ENCODE data around the gene NSMF. TPM values are rescaled to one million over a fixed set of nuclear protein-coding genes. Genes with fewer than 3 reads are reported as not detected.

The NSMF gene, protein sequence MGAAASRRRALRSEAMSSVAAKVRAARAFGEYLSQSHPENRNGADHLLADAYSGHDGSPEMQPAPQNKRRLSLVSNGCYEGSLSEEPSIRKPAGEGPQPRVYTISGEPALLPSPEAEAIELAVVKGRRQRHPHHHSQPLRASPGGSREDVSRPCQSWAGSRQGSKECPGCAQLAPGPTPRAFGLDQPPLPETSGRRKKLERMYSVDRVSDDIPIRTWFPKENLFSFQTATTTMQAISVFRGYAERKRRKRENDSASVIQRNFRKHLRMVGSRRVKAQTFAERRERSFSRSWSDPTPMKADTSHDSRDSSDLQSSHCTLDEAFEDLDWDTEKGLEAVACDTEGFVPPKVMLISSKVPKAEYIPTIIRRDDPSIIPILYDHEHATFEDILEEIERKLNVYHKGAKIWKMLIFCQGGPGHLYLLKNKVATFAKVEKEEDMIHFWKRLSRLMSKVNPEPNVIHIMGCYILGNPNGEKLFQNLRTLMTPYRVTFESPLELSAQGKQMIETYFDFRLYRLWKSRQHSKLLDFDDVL
- 23.7 TPM for total RNA-seq

DNA sequence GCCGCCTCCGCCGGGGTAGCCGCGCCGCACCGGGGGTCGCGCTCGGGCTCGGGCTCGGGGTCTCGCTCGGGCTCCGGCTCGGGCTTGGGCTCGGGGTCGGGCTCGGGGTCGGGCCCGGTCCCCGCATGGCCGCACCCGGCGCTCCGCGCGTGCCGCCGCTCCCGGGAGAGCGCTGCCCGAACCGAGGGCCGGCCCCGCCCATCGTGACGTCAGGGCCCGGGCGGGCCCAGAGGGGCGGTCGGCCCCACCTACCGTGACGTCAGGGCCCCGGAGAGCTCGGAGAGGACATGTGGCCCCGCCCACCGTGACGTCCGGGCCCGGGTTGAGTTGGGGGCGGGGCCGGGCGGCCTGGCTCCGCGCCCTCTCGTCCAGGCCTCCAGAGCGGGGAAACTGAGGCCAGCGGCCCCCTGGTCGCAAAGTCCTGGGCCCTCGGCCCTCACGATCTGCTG, at the start of gene NSMF:
Gene NSMF, minus strand, starts transcription at position 183 of the 449 bp plus-strand sequence. CDS start 232 bp downstream, outside the sequence.
- no peaks in the 10 kb centered on the region for H3K9me3 ChIP-seq (ENCODE audit: low read depth, low read length)
- H3K27me3 ChIP-seq (ENCODE audit: insufficient read depth, low read length) = no peaks in the 10 kb centered on the region
- peak within 1 kb of the TSS; percentile 42 for H3K4me3 ChIP-seq (ENCODE audit: low read length)
- peaks cover 60% of the 10 kb centered on the region for H3K4me1 ChIP-seq (ENCODE audit: insufficient read depth, low read length)

DNA sequence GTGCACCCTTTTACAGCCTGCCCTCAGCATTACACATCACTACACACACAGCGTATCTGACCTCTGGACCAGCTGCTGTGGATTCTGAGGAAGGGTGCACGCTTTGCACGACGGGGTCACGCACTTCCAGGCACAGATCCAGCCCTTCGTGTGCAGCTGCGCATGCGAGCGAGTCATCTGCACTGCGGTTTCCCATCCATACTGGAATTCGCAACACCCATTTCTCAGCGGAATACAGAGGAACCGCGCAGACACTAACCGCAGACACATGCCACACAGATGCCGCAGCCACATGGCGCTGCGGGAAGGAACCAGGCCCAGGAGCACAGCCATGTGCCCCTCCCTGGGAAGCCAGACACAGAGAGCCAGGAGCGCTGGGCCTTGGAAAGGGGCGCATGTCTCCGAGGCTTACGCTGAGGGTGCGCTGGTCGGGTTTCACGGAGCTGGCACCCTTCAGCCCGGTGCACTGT, 47.6 kb upstream of the NSMF start:
- H3K4me1 ChIP-seq (ENCODE audit: insufficient read depth, low read length) = no peaks in the 10 kb centered on the region
- H3K9me3 ChIP-seq (ENCODE audit: low read depth, low read length) = no peaks in the 10 kb centered on the region
- H3K27me3 ChIP-seq (ENCODE audit: insufficient read depth, low read length) = no peaks in the 10 kb centered on the region
- H3K4me3 ChIP-seq (ENCODE audit: low read length) = no peak overlapping the region

DNA sequence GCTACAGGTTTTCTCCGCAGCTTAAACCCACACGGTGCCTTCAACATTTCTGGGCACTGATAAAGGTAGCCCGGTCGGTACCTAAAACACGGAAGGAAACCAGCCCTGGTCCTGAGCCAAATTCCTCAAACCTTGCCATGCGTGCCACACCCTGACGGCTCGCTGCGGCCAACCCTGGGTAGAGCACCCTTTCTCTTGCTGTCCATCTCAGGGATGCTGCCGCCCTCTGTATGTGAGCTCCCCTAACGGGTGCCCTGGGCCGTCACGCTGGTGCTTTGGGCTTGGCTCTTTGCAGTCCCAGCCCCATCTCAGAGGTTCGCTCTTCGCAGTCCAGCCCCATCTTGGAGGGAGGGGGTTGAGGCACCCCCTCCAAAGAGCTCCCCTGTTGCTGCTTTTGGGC, 47.1 kb upstream of the NSMF start:
- Histone ChIP-seq H3K27me3 (ENCODE audit: insufficient read depth, low read length) (no peaks in the 10 kb centered on the region), H3K4me1 (ENCODE audit: insufficient read depth, low read length) (no peaks in the 10 kb centered on the region), H3K4me3 (ENCODE audit: low read length) (no peak overlapping the region), H3K9me3 (ENCODE audit: low read depth, low read length) (no peaks in the 10 kb centered on the region)

DNA sequence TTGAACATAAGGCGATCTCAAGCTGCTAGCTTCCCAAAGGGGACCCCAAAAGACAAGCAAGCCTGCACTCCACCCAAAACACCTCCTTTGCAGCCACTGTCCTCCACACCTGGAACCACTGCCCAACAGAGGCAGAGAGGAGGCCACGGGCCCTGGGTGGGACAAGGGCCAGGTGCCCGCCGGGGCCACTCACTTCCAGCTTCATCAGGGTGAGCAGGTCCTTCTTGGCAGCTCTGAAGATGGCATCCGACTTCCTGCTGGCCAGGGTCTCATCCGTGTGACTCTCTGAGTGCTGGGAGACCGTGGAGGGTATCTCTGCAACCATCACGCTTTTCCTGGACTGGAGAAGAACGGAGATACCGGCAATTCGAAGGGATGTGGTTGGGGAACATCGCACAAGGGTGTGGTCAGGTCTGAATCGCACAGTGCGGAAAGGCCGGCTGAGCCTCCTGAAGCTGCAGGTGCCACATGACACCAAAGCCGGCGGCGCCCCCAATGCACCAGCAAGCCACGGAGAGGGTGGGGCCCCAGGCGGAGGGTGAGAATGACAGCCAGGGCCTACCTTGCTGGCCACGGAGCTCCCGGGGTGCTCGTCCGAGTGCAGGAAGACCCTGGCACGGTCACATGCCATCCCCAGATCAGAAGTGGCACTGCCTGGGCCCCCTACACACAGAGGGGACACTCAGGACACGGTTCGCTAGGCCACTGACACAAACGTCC, 46.4 kb upstream of the NSMF start:
- Histone ChIP-seq H3K4me3 (ENCODE audit: low read length) (no peak overlapping the region), H3K27me3 (ENCODE audit: insufficient read depth, low read length) (no peaks in the 10 kb centered on the region), H3K9me3 (ENCODE audit: low read depth, low read length) (no peaks in the 10 kb centered on the region), H3K4me1 (ENCODE audit: insufficient read depth, low read length) (no peaks in the 10 kb centered on the region)

DNA sequence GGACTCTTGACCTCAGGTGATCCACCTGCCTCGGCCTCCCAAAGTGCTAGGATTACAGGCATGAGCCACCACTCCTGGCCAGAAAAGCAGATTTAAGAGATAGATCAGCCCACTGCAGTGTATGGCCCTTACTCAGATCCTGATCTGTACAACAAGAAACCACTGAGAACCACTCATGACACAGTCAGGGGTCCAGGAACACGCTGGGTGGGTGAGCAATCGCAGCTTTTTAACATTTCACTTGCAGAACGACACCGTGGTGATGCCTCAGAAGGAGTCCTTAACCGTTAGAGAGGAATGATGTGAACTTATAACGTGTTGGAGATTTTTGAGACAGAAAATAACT, 45.3 kb upstream of the NSMF start:
- no peak overlapping the region for H3K4me3 ChIP-seq (ENCODE audit: low read length)

DNA sequence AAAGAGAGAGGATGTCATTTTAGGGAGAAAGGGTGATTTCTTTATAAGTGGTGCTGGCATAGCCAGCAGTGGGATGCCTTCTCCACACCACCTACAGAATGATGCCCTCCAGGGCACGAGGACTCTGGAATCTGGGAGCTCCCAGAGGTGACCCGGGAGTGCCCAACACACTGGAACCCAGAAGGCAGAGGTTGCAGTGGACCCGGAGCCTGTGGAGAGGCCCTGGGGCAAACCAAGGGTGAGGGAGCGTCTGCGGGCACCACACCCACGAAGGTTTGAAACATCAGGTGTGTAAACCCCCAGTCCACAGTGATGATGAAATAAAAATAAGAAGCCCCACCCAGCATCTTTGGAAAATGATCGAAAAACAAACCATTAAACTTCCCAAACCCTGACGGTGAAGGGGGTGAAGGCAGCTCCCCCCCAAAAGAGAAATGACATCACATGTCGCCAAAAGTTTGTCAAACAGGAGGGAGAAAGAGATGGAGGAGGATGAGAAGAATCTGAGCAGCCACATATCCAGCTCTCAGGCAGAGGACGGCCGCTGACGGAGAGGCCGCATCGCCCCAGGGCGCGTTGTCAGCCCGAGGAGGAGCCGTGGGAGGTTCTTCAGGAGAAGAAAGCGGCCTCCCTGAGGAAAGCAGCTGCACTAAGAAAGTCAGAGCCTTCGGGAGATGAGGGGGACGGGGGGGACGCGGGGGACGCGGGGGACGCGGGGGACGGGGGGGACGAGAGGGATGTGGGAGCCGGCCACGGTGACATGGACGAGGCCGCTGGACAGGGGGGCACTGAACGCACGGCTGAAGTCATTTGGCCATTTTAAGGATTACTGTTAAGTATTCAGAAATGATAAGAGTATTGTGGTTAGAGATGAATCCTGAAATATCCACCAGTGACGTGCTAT, 43.1 kb upstream of the NSMF start:
- H3K9me3 ChIP-seq (ENCODE audit: low read depth, low read length) = no peaks in the 10 kb centered on the region
- H3K27me3 ChIP-seq (ENCODE audit: insufficient read depth, low read length) = no peaks in the 10 kb centered on the region
- no peaks in the 10 kb centered on the region for H3K4me1 ChIP-seq (ENCODE audit: insufficient read depth, low read length)
- H3K4me3 ChIP-seq (ENCODE audit: low read length) = no peak overlapping the region

More for the DNA sequence above, 45.3 kb upstream of the NSMF start:
- no peaks in the 10 kb centered on the region for H3K4me1 ChIP-seq (ENCODE audit: insufficient read depth, low read length)
- no peaks in the 10 kb centered on the region for H3K9me3 ChIP-seq (ENCODE audit: low read depth, low read length)
- no peaks in the 10 kb centered on the region for H3K27me3 ChIP-seq (ENCODE audit: insufficient read depth, low read length)

DNA sequence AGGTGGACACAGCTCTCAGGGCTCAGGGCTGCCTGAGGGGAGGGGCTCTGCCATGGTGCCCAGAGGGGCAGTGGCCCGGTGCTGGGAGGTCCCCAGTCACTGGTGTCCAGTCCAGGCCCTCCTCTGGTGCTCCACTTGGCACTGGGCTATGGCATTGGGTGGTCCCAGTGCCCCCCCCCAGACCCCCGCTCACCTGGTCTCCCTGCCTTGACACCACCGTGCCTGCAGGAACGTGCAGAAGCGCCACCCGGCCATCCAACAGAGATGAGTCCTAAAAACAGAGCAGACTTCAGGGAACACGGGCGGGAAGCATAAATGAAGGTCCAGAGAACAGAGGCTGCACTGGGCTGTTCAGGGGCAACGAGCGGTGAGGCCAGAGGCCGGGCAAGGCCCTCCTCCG, 42.3 kb upstream of the NSMF start:
- H3K4me1 ChIP-seq (ENCODE audit: insufficient read depth, low read length) = no peaks in the 10 kb centered on the region
- no peaks in the 10 kb centered on the region for H3K9me3 ChIP-seq (ENCODE audit: low read depth, low read length)
- no peaks in the 10 kb centered on the region for H3K27me3 ChIP-seq (ENCODE audit: insufficient read depth, low read length)
- H3K4me3 ChIP-seq (ENCODE audit: low read length) = no peak overlapping the region

DNA sequence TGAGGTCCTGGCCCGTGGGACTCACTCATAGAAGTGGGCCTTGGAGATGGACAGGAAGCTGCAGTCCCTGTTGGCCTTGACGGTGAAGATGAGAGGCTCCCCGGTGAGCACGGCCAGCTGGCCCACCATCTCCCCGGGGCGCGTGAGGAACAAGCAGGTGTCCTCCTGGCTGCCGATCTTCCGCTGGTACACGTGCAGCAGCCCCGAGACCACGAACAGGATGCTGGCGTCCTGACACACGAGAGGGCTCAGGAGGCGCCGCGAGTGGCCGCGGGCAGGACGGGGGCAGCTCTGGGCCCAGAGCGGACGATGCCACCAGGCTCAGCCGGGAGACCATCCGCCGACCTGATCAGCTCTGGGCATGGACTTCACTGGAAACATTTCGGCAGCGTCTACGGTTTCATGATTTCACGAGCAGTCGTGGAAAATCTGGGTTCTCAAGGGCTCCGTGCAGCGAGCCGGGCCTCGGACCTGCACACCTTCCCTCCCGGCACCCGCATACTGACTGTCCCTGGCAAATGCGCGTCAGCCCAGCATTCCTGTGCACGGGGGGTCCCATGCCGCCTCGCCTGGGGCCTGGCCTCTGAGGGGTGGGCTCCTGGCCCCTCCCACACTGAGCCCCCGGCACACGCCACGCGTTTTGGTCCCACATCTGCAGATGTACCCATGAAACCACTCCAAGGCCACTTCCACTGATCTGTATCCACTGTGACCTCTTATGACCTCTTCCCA, 41.7 kb upstream of the NSMF start:
- H3K4me3 ChIP-seq (ENCODE audit: low read length) = no peak overlapping the region
- H3K9me3 ChIP-seq (ENCODE audit: low read depth, low read length) = no peaks in the 10 kb centered on the region
- H3K4me1 ChIP-seq (ENCODE audit: insufficient read depth, low read length) = no peaks in the 10 kb centered on the region

DNA sequence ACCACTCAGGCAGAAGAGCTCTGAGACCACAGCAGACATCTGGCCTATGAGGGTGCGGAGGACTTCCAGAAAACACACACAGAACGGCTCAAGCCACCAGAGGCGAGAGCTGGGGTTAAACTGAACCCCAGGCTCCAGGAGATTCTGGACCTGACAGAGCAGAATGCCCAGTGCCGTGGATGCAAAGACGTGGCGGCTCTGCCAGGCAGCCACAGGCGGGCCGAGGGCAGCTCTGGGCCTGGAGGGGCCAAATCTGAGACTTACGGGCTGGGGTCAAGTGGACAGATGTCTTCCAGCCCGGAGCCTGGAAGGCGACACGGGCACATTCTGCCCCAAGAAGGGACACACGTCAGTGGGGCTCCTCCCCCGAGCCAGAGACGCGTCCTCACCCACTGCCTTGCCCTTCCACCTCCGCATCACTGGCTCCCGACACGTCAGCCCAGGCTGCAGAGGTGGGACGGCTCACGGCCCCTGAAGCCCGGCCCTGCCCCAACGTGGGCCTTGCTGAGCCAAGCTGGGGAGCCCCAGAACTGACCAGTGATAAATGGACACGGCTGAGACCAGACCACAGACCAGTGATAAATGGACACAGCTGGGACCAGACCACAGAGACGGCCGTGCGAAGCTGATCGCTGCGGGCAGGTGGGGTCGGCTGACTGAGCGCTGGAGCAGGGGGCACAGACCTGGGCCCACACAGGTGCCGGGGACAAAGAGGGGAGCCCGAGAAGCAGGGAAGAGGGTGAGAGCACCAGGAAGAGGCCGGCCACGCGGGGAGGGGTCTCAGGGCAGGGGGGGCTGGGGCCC, 40.9 kb upstream of the NSMF start:
- no peak overlapping the region for H3K4me3 ChIP-seq (ENCODE audit: low read length)
- H3K9me3 ChIP-seq (ENCODE audit: low read depth, low read length) = no peaks in the 10 kb centered on the region
- no peaks in the 10 kb centered on the region for H3K4me1 ChIP-seq (ENCODE audit: insufficient read depth, low read length)
- no peaks in the 10 kb centered on the region for H3K27me3 ChIP-seq (ENCODE audit: insufficient read depth, low read length)

More for the DNA sequence above, 41.7 kb upstream of the NSMF start:
- no peaks in the 10 kb centered on the region for H3K27me3 ChIP-seq (ENCODE audit: insufficient read depth, low read length)

DNA sequence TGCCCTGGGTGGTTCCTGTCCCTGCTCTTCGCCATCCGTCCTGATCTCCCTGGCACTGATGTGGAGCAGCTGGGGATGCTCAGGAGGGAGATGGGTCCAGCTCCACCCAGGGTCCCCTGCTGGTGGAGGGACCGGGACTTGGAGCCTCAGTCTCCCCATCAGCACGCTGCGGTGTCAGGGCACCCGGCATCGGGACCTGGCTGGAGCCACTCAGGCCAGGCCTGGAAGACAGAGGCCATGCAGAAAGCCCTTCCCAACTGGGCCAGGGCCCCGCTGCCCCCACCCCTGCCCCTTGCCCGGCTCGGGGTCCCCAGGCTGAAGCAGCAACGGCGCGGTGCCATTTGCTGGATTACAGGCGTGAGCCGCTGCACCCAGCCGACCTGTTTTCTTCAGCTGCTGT, 40.3 kb upstream of the NSMF start:
- peaks cover 2% of the 10 kb centered on the region for H3K4me1 ChIP-seq (ENCODE audit: insufficient read depth, low read length)
- no peaks in the 10 kb centered on the region for H3K9me3 ChIP-seq (ENCODE audit: low read depth, low read length)
- H3K27me3 ChIP-seq (ENCODE audit: insufficient read depth, low read length) = no peaks in the 10 kb centered on the region
- no peak overlapping the region for H3K4me3 ChIP-seq (ENCODE audit: low read length)

DNA sequence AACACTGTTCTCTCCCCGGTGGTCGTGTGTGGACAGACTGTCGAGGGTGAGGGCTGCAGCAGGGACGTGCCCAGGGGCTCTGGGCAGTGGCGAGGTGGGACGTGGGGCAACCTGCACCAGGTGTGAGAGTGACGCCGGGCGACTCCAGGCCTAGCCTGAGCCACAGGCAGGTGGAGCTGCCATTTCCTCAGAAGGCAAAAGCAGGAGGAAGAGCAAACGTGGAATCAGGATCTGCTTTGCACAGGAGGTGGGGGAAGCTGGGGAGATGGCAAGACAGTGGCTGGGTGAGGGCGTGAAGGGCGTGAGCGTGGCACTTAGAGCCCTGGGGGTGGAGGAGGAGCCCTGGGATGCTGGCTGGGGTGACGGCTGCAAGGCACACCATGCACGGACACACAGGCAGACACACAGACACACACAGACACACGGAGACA, 39.6 kb upstream of the NSMF start:
- Histone ChIP-seq H3K4me3 (ENCODE audit: low read length) (no peak overlapping the region), H3K27me3 (ENCODE audit: insufficient read depth, low read length) (no peaks in the 10 kb centered on the region), H3K9me3 (ENCODE audit: low read depth, low read length) (no peaks in the 10 kb centered on the region), H3K4me1 (ENCODE audit: insufficient read depth, low read length) (peaks cover 9% of the 10 kb centered on the region)

DNA sequence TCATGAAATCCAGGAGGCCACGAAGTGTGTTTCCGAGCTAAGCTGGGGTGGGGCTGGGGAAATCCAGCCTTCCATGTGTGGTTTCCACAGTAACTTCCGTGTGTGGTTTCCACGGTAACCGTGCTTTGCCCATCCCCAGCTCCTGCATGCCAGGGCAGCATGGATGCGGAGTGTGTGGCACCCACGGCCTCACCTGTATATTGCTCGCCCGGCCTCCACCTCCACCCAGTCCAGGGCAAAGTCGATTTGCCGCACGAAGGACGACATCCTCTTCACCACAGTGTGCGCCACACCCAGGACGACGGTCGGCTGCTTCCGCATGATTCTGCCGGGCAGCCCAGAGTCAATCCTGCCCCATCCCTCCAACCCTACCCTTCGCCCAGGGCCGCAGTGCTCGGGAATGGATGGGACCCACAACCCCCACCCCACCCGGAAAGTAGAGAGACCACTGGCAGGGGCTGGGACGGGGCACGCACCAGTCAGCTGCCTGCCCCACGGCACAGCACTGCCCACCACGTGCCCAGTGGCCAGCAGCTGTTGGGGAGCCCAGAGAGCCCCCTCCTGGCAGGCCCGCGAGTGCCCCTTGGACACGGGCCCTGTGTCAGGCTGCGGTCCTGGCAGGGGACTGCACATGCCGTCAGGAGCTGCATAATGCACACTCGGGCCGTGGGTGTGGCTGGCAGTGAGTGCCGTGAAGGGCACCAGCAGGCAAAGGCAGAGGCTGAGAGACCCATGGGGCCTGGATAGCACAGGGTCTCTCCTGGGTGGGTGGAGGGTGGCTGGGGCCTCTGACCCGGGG, 39.0 kb upstream of the NSMF start:
- Histone ChIP-seq H3K4me3 (ENCODE audit: low read length) (no peak overlapping the region), H3K9me3 (ENCODE audit: low read depth, low read length) (no peaks in the 10 kb centered on the region), H3K27me3 (ENCODE audit: insufficient read depth, low read length) (no peaks in the 10 kb centered on the region), H3K4me1 (ENCODE audit: insufficient read depth, low read length) (peaks cover 13% of the 10 kb centered on the region)

Measured in mononuclear cell (primary cell).